Endothelial cell of umbilical vein (primary cell): ENCODE data around the gene MYO5B. TPM values are rescaled to one million over a fixed set of nuclear protein-coding genes. Genes with fewer than 3 reads are reported as not detected.

Source experiments
- BruUV-seq: library from RNA; stranded (reverse); fragments of 400-500 nt; replicated peaks from 2 replicates; lab custom pipeline; 2021; lab: Mats Ljungman, UMichigan
- CTCF ChIA-PET: fragments of 300-600, 350-600 bp; sonication (Branson Sonifier 250); formaldehyde crosslinking; loops from one replicate; lab custom pipeline; 2021; ENCODE audit warnings: antibody characterized with exemption, inconsistent platforms; lab: Charles Lee
- POLR2A ChIA-PET: fragments of 300-600, 350-600 bp; sonication (Branson Sonifier 250); formaldehyde crosslinking; loops from one replicate; lab custom pipeline; 2021; ENCODE audit warnings: antibody characterized with exemption, inconsistent platforms; lab: Charles Lee
- DNase-seq: peaks from one replicate; pipeline ENCODE4 v3.0.0-alpha.2; 2011; ENCODE audit warnings: low read depth, low spot score
- FAIRE-seq: peaks from 2 replicates; lab custom pipeline; 2011; peaks lifted over from hg19 to GRCh38; lab: Jason Lieb, UNC
- H2AFZ ChIP-seq: 2 replicates; pipeline ENCODE4 v1.6.0; 2012; ENCODE audit warnings: low read depth, low read length, control low read depth, inconsistent platforms
- H3K27ac ChIP-seq: 2 replicates; pipeline ENCODE4 v1.5.1; 2011; ENCODE audit warnings: low read depth, mild to moderate bottlenecking, control low read depth, low read length, moderate library complexity; ENCODE audit not compliant: insufficient read depth
- H3K27me3 ChIP-seq, 2 experiments: 2 replicates each; pipeline versions ENCODE4 v1.6.0 to v1.6.1; 2011; ENCODE audit warnings: low read length in 2 of 2, mixed read lengths in 1 of 2; ENCODE audit not compliant: control insufficient read depth in 2 of 2, insufficient read depth in 2 of 2
- H3K36me3 ChIP-seq, 2 experiments: 2 replicates in 1 of 2; 3 replicates in 1 of 2; pipeline ENCODE4 v1.5.1; 2011; ENCODE audit warnings: low read length in 2 of 2, mild to moderate bottlenecking in 1 of 2, moderate library complexity in 1 of 2; ENCODE audit not compliant: control insufficient read depth in 2 of 2, insufficient read depth in 2 of 2; ENCODE audit errors: extremely low read depth in 1 of 2
- H3K4me1 ChIP-seq: 3 replicates; pipeline ENCODE4 v1.5.1; 2011; ENCODE audit warnings: mild to moderate bottlenecking, low read length; ENCODE audit not compliant: control insufficient read depth, insufficient read depth; ENCODE audit errors: extremely low read depth
- H3K4me2 ChIP-seq: 2 replicates; pipeline ENCODE4 v1.6.1; 2011; ENCODE audit warnings: low read length, control low read depth, mixed read lengths; ENCODE audit not compliant: insufficient read depth
- H3K4me3 ChIP-seq, 3 experiments: fragments of 200-600 bp in 1 of 3; sonication (generic), shearing (Covaris generic) in 1 of 3; replicated peaks in 1 of 3; 2 replicates each; pipeline ENCODE4 v1.5.1; 2011 to 2016; ENCODE audit warnings: control low read depth in 3 of 3, low read length in 3 of 3, mild to moderate bottlenecking in 2 of 3, inconsistent platforms in 1 of 3, low read depth in 1 of 3, moderate library complexity in 1 of 3; ENCODE audit not compliant: insufficient read depth in 1 of 3
- H3K79me2 ChIP-seq: 2 replicates; pipeline ENCODE4 v1.6.0; 2012; ENCODE audit warnings: low read length, inconsistent platforms; ENCODE audit not compliant: control insufficient read depth, insufficient read depth
- H3K9ac ChIP-seq: replicated peaks from 2 replicates; pipeline ENCODE3; 2011; ENCODE audit warnings: low read length, control low read depth; ENCODE audit not compliant: insufficient read depth; ENCODE audit errors: extremely low read depth
- H3K9me1 ChIP-seq: replicated peaks from 3 replicates; pipeline ENCODE4 v1.6.0; 2011; ENCODE audit warnings: mild to moderate bottlenecking, low read length; ENCODE audit not compliant: control insufficient read depth, insufficient read depth; ENCODE audit errors: extremely low read depth
- H3K9me3 ChIP-seq: replicated peaks from 2 replicates; pipeline ENCODE4 v1.5.1; 2012; ENCODE audit warnings: low read length, inconsistent platforms; ENCODE audit not compliant: control insufficient read depth, insufficient read depth
- H4K20me1 ChIP-seq: replicated peaks from 2 replicates; pipeline ENCODE3; 2011; ENCODE audit warnings: mild to moderate bottlenecking, low read length; ENCODE audit not compliant: control insufficient read depth, insufficient read depth; ENCODE audit errors: extremely low read depth
- CTCF ChIP-seq, 2 donors: IDR thresholded peaks; 1 replicate in 1 of 2; 2 replicates in 1 of 2; pipeline ENCODE4 v1.5.1; 2011; ENCODE audit warnings: low read length in 2 of 2, mild to moderate bottlenecking in 2 of 2, moderate library complexity in 2 of 2, control low read depth in 1 of 2, inconsistent platforms in 1 of 2, low read depth in 1 of 2; ENCODE audit not compliant: insufficient read depth in 1 of 2; ENCODE audit errors: extremely low read depth in 1 of 2
- GATA2 ChIP-seq: IDR thresholded peaks from 2 replicates; pipeline ENCODE4 v1.7.0; 2011; ENCODE audit warnings: low read depth, mild to moderate bottlenecking, moderate library complexity, mixed read lengths, low read length; ENCODE audit not compliant: insufficient read length, insufficient read depth
- JUN ChIP-seq: IDR thresholded peaks from 2 replicates; pipeline ENCODE4 v1.6.1; 2011; ENCODE audit warnings: borderline replicate concordance, low read depth; ENCODE audit not compliant: insufficient read length, insufficient read depth
- MAX ChIP-seq: IDR thresholded peaks from 2 replicates; pipeline ENCODE4 v1.6.1; 2011; ENCODE audit not compliant: insufficient read depth, insufficient read length
- POLR2AphosphoS5 ChIP-seq: IDR thresholded peaks from 2 replicates; pipeline ENCODE4 v1.6.1; 2012; ENCODE audit warnings: low read depth, mild to moderate bottlenecking, control low read depth, low read length, moderate library complexity; ENCODE audit not compliant: insufficient read depth
- dilution Hi-C: fragments of 300-500 bp; cut with MboI; formaldehyde crosslinking; loops from one replicate; pipeline ENCODE4 v1.15.0; 2019; ENCODE audit warnings: low sequenced_read_pairs; ENCODE audit not compliant: extremely low pct_ligation_motif_present
- intact Hi-C: fragments of 100-400 bp; cut with micrococcal nuclease; formaldehyde crosslinking; loops from one replicate; pipeline ENCODE4 v1.10.0; 2022
- polyA plus RNA-seq, 4 experiments: library from polyadenylated mRNA; depleted of rRNA in 3 of 4; stranded (reverse) in 3 of 4; unstranded in 1 of 4; fragments of >200 nt; gene quantifications; 2 replicates each; pipeline versions ENCODE4 v1.2.1 to v1.2.3, GENCODE V29; 2011 to 2012; ENCODE audit warnings: missing spikeins in 1 of 4
- total RNA-seq: library from RNA; stranded (reverse); gene quantifications from 2 replicates; pipeline ENCODE4 v1.2.3, GENCODE V29; 2021

MYO5B gene
- total and polyA plus RNA-seq, 2 donors (not counting 3 experiments of a cell fraction or from before 2014, with no cell fraction given) = 0.54 to 1.1 TPM

- POLR2A ChIA-PET = no interaction called here
- BruUV-seq = no TSS peak
- H3K4me1 ChIP-seq = no peaks in the 10 kb centered on the region
- no peak overlapping the region for H3K4me3 ChIP-seq
- FAIRE-seq (no peak), DNase-seq (no peak)
- no peaks in the 10 kb centered on the region for H3K79me2 ChIP-seq
- TF ChIP-seq POLR2AphosphoS5 (no peak), GATA2 (no peak), JUN (no peak), MAX (no peak), CTCF (IDR thresholded peaks at IDR 0.05; ENCODE audit: extremely low read depth in 1 of 2, insufficient read depth in 1 of 2, low read depth in 1 of 2, low read length in 2 of 2) (no peak)
- intact Hi-C loops (no loop called here), dilution Hi-C loops (no loop called here)
- H3K9ac ChIP-seq = no peak overlapping the region
- H3K36me3 ChIP-seq = no peaks in the 10 kb centered on the region
- H3K9me1 ChIP-seq = no peaks in the 10 kb centered on the region
- CTCF ChIA-PET = interaction anchor here (1.5 kb wide), 1 partner anchor 10 kb away, joined by 4 read pairs; no protein-coding TSS in a partner anchor
- H4K20me1 ChIP-seq = no peaks in the 10 kb centered on the region
- no peak overlapping the region for H3K4me2 ChIP-seq
- no peaks in the 10 kb centered on the region for H3K27me3 ChIP-seq
- no peak overlapping the region for H3K27ac ChIP-seq
- H3K9me3 ChIP-seq = no peaks in the 10 kb centered on the region
- no peak overlapping the region for H2AFZ ChIP-seq
These were observed 283.5 kb downstream of the MYO5B start for GRCh38 chr18:49911427-49911826.
